ENCODE results near the gene RSPH3.
"Not testable (repeated sequence)": the region's sequence is repeated elsewhere in the genome, so short reads cannot be mapped to it uniquely, and the experiment has no call there.

RSPH3 gene

GRCh38 chr6:158972241-158973233, 27.5 kb downstream of the RSPH3 start:
- DNase-seq (ENCODE audit: low spot score): peak; percentile 77

DNA sequence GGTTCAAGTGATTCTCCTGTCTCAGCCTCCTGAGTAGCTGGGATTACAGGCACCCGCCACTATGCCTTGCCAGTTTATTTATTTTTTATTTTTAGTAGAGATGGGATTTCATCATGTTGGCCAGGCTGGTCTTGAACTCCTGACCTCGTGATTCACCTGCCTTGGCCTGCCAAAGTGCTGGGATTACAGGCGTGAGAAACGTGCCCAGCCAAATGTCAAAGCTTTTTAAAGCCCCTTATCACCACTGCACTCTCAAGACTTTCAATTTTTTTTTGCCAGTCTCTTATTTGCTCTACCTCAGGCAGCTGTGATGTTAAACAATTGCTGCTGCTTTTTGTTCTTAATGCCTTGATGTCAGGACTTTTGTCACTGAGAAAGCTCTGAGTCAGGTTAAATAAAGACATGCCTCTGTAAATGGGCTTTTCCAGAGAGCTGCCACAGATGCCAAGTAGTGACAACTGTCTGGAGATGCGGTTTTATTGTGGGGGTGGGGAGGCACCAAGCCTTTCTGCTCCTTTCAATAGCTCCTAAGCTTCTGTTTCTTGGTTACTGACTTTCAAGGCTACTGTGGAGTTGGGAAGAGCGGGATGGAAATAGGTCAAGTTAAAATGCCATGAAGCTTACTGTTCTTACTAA, 29.2 kb downstream of the RSPH3 start:
- DNase-seq (ENCODE audit: low spot score): no peak

DNA sequence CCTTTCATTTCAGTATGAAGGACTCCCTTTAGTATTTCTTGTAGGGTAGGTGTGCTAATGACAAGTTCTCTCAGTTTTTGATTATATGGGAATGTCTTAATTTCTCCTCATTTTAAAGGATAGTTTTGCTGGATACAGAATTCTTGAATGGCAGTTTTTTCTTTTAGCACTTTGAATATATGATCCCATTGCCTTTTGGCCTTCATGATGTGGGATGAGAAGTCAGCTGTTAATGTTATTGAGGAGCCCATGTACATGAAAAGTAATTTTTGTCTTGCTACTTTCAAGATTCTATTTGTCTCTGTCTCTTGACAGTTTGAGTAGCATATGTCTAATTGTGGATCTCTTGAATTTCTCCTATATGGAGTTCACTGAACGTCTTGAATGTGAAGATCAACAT, 30.9 kb downstream of the RSPH3 start:
- no peak for DNase-seq (ENCODE audit: low spot score)

DNA sequence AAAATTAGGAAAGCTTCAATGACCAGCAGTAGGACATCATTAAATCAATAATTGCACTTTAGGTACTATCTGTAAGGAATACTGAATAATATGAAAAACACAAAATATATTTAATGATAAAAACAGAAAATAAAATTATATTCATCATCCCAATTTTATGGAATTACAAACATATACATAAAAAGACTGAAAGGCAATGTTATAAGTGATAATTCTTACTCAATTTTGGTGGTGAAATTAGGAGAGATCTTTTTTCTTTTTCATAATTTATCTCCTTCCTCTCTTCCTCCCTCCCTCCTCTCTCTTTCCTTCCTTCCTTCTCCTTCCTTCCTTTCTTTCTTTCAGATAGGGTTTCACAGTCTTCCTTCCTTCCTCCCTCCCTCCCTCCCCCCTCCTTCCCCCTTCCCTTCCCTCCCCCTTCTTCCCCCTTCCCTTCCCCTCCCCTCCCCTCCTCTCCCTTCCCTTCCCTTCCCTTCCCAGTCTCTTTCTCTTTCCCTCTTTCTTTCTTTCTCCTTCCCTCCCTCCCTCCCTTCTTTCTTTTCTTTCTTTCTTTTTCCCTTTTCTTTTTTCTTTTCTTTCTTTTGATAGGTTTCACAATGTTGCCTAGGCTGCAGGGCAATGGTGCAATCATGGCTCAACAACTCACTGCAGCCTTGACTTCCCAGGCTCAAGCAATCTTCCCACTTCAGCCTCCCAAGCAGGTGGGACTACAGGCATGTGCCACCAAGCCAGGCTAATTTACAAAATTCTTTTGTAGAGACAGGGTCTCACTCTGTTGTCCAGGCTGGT, 36.8 kb downstream of the RSPH3 start:
- no peak for DNase-seq (ENCODE audit: low spot score)

GRCh38 chr6:158962371-158962770, 37.6 kb downstream of the RSPH3 start:
- no peak for DNase-seq (ENCODE audit: low spot score)

- no peak for DNase-seq (ENCODE audit: low spot score)
Observed at GRCh38 chr6:158960026-158960425, 40.0 kb downstream of the RSPH3 start.

DNA sequence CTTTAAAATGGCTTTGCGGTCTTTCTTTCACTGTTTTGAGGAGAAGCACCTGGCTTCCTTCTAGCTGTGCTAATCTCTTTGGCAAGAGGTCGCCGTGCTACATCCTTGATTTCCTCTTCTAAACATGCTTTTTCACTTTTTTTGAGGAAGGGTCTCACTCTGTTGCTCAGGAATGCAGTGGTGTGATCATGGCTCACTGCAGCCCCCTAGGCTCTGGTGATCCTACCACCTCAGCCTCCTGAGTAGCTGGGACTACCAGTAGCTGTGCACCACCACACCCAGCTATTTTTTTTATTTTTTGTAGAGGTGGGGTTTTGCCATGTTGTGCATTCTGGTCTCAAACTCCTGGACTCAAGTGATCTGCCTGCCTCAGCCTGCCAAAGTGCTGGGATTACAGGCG, 40.5 kb downstream of the RSPH3 start:
- DNase-seq (ENCODE audit: low spot score): no peak

GRCh38 chr6:158958504-158959386, 41.3 kb downstream of the RSPH3 start:
- no peak for DNase-seq (ENCODE audit: low spot score)

GRCh38 chr6:158955255-158955654, 44.7 kb downstream of the RSPH3 start:
- DNase-seq (ENCODE audit: low spot score): no peak

DNA sequence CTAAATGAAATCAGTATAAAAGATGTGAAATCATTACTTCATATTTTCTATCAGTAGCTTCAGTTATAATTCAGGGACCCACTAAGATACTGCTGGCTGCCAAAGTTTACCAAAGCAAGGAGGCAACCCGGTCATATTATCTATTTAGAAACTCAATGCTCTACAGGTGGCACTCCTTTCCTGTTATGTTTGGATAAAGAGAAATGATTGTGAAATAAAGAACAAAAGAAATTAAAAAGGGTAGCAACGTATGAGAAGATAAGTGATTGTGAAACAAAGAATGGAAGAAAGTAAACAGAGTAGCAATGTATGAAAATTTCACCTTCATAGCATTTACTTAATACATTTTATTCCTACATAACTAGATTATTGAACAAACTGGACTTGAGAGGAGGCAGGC, 45.2 kb downstream of the RSPH3 start:
- no peak for DNase-seq (ENCODE audit: low spot score)

GRCh38 chr6:158952011-158952410, 48.0 kb downstream of the RSPH3 start:
- DNase-seq (ENCODE audit: low spot score): not testable (repeated sequence)

GRCh38 chr6:158951565-158951964, 48.4 kb downstream of the RSPH3 start:
- DNase-seq (ENCODE audit: low spot score): not testable (repeated sequence)

- no peak for DNase-seq (ENCODE audit: low spot score)
Observed at GRCh38 chr6:158947284-158947683, 52.7 kb downstream of the RSPH3 start.

- no peak for DNase-seq (ENCODE audit: low spot score)
Observed at GRCh38 chr6:158943380-158944032, 56.5 kb downstream of the RSPH3 start.

GRCh38 chr6:158942349-158942748, 57.7 kb downstream of the RSPH3 start:
- DNase-seq (ENCODE audit: low spot score): no peak

- DNase-seq (ENCODE audit: low spot score): no peak
Observed at GRCh38 chr6:158941246-158941645, 58.8 kb downstream of the RSPH3 start.

DNA sequence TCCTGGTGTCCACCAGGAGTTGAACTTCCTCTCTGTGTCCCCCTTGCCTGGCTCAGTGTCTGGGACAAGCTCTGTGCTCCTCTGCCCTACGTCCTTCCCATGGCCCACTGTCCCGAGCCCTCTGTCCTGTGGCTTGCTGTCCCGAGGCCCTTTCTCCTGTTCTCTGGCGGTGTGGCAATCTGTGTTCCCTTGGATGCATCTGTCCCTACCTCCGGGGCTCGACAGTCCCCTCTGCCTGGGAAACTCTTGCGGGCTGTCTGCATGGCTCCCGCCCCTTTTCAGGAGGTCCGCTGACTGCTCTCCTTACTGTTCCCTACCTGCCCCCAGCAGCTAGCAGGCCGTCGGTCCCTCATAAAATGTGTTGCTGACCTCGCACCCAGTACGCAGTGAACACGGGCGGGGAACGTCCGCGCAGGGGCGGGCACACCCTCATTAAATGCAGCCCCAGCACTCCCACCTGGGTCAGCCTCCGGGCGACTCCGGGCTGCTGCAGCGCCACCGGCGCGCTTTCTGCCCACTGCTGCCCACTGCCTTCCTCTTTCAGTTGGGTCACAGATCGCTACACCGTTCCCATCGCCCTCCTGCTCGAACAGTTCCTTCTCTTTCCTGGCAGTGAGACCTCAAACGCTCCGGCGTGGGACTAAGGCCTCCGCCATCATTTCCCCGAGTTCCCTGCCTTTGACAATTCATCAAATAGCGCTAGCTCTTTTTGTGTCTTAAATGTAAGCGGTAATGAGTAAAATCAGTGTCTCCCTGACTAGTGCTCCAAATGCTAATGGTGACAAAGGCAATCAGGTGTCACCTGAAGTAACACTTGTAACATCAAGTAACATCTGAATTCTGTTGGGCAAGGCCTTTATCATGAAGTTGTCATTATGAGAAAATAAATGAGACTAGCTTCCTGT, 60.5 kb downstream of the RSPH3 start:
- no peak for DNase-seq (ENCODE audit: low spot score)

- DNase-seq (ENCODE audit: low spot score): no peak
Observed at GRCh38 chr6:158938811-158939254, 61.2 kb downstream of the RSPH3 start.

- no peak for DNase-seq (ENCODE audit: low spot score)
Observed at GRCh38 chr6:158938220-158938619, 61.8 kb downstream of the RSPH3 start.

DNA sequence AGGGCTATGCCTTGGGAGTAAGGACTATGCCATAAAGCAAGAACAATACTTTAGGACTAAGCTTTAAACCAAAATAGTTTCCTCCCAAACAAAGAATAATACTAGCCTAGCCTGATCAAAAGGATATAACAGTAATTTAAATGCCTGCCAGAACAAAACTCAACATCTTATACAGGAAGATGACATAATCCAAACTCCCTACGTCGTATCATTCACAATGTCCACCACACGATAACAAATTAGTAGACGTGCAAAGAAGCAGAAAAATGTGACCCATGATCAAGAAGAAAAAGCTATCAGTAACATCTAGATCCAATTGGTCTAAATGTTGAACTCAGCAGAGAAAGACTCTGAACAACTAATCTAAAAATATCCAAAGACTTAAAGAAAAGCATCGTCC, 65.8 kb downstream of the RSPH3 start:
- no peak for DNase-seq (ENCODE audit: low spot score)

All from hematopoietic multipotent progenitor cell treated with erythropoietin and hydrocortisone succinate and interleukin-3 and kit ligand, for 15 days (in vitro differentiated cells).